ENCODE measurements around the gene CLDN18. TPM values are rescaled to one million over a fixed set of nuclear protein-coding genes. Genes with fewer than 3 reads are reported as not detected.

The CLDN18 gene
- not detected for total RNA-seq
- polyA plus RNA-seq: under 1 TPM in 1 of 2 donors, not detected in 1; 0.06 TPM

DNA sequence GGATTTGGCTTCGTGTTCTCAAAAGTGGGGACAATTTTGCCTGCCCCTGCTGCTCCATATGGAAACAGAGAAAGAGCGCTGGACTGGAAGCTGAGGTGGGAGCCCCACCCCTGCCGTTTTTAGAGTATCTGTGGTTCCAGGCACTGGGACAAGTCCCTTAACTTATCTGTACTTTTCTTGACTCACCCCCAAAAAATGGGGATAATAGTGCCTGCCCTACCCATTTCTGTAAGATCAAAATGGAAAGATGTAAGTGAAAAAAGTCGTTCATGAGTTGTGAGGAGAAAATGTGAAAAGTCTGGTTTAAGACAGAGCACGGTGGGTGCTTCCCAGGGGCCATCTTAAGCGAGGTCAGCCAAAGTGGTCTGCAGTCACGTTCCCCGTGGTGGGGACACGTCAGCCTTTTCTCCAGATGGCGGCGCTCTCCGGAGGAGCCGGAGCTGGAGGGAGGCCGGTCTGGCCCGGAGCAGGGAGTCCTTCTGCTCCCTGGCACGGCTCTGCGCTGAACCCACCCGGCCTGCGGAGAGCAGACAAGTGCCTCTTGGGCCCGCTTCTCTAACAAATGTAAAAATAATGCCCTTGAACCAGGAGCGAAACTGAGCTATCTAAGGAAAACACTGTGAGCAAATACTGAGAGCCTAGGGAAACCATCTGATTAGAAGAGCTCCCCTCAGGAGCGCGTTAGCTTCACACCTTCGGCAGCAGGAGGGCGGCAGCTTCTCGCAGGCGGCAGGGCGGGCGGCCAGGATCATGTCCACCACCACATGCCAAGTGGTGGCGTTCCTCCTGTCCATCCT lies at the start of gene CLDN18:
Gene CLDN18, plus strand, starts transcription at position 690 of the 797 bp plus-strand sequence. Its CDS starts 61 bp downstream, at position 751.
- Histone ChIP-seq H3K4me1 (ENCODE audit: control insufficient read depth in 4 of 4, insufficient read depth in 4 of 4, low read length in 3 of 4) (no peaks in the 10 kb centered on the region), H3K9ac (ENCODE audit: low read depth in 1 of 2, low read length in 2 of 2) (no peak within 1 kb of the TSS), H3K27me3 (ENCODE audit: control insufficient read depth in 4 of 4, insufficient read depth in 4 of 4, low read length in 3 of 4) (no peaks in the 10 kb centered on the region), H3K4me3 (ENCODE audit: low read depth in 1 of 3, low read length in 3 of 3) (no peak within 1 kb of the TSS), H3K36me3 (ENCODE audit: control insufficient read depth in 4 of 4, insufficient read depth in 3 of 4, low read depth in 1 of 4, low read length in 3 of 4) (no peaks in the 10 kb centered on the region), H3K27ac (ENCODE audit: low read depth in 1 of 2, low read length in 2 of 2) (no peak within 1 kb of the TSS), H3K9me3 (ENCODE audit: control insufficient read depth in 4 of 4, low read length in 3 of 4) (no peaks in the 10 kb centered on the region)
- no peak for DNase-seq (ENCODE audit: low spot score)
- WGBS: 61% methylated on average over 30 of the region's 30 CpGs
- TF ChIP-seq TAF1 (conservative IDR thresholded peaks at IDR 0.05): no peak
- TF ChIP-seq, protein P1, sequence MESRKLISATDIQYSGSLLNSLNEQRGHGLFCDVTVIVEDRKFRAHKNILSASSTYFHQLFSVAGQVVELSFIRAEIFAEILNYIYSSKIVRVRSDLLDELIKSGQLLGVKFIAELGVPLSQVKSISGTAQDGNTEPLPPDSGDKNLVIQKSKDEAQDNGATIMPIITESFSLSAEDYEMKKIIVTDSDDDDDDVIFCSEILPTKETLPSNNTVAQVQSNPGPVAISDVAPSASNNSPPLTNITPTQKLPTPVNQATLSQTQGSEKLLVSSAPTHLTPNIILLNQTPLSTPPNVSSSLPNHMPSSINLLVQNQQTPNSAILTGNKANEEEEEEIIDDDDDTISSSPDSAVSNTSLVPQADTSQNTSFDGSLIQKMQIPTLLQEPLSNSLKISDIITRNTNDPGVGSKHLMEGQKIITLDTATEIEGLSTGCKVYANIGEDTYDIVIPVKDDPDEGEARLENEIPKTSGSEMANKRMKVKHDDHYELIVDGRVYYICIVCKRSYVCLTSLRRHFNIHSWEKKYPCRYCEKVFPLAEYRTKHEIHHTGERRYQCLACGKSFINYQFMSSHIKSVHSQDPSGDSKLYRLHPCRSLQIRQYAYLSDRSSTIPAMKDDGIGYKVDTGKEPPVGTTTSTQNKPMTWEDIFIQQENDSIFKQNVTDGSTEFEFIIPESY (IDR thresholded peaks at IDR 0.05): no peak
- no peak for TF ChIP-seq FOXA2 (IDR thresholded peaks at IDR 0.05)
- no peak for TF ChIP-seq NR2F2 (IDR thresholded peaks at IDR 0.05)
- no peak for TF ChIP-seq HNF4A (conservative IDR thresholded peaks at IDR 0.05)
- TF ChIP-seq RXRA (IDR thresholded peaks at IDR 0.05): no peak
- no peak for TF ChIP-seq HNF4G (IDR thresholded peaks at IDR 0.05)

DNA sequence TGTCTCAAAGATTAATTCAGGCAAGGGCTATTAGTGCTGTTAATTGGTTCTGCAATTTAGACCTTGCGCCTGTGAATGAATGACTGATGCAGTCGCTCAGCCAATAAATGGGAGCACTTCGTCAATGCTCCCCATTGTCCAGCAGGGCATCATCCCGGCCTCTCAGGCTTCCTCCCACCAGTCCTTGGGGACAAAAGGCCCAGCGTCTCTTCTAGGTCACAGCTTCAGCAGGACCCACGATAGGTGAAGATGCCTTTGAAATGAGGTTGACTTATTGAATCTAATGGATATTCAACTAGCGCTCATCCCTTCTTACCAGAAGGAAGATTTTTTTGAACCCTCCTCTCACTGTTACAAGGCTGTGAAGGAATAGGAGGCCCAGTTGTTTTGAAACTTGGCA lies 47.7 kb upstream of the CLDN18 start:
- Histone ChIP-seq H3K9me3 (ENCODE audit: control insufficient read depth in 4 of 4, low read length in 3 of 4) (no peaks in the 10 kb centered on the region), H3K36me3 (ENCODE audit: control insufficient read depth in 4 of 4, insufficient read depth in 3 of 4, low read depth in 1 of 4, low read length in 3 of 4) (no peaks in the 10 kb centered on the region), H3K4me1 (ENCODE audit: control insufficient read depth in 4 of 4, insufficient read depth in 4 of 4, low read length in 3 of 4) (no peaks in the 10 kb centered on the region), H3K9ac (ENCODE audit: low read depth in 1 of 2, low read length in 2 of 2) (no peak overlapping the region), H3K27me3 (ENCODE audit: control insufficient read depth in 4 of 4, insufficient read depth in 4 of 4, low read length in 3 of 4) (no peaks in the 10 kb centered on the region), H3K4me3 (ENCODE audit: low read depth in 1 of 3, low read length in 3 of 3) (no peak overlapping the region), H3K27ac (ENCODE audit: low read depth in 1 of 2, low read length in 2 of 2) (no peak overlapping the region)
- WGBS: 90% methylated on average over 7 of the region's 7 CpGs
- TF ChIP-seq, protein P2, sequence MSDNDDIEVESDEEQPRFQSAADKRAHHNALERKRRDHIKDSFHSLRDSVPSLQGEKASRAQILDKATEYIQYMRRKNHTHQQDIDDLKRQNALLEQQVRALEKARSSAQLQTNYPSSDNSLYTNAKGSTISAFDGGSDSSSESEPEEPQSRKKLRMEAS (IDR thresholded peaks at IDR 0.05): no peak
- TF ChIP-seq, protein P3, sequence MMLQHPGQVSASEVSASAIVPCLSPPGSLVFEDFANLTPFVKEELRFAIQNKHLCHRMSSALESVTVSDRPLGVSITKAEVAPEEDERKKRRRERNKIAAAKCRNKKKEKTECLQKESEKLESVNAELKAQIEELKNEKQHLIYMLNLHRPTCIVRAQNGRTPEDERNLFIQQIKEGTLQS (IDR thresholded peaks at IDR 0.05): no peak
- no peak for DNase-seq (ENCODE audit: low spot score)

DNA sequence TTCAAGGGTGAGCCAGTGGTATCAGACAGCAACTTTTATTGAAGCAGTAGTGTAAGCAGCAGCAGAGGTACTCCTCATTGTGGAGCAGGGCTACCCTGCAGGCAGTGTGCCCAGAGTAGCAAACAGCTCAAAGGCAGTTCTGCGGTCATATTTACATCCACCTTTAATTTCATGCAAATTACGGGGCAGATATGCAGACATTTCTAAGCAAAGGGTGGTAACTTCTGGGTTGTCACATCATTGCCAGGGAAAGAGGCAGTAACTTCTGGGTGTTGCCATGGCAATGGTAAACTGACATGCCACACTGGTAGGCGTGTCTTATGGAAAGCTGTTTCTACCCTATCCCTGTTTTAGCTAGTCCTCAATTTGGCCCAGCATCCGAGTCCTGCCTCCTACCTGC lies 46.5 kb upstream of the CLDN18 start:
- Histone ChIP-seq H3K27ac (ENCODE audit: low read depth in 1 of 2, low read length in 2 of 2) (no peak overlapping the region), H3K9me3 (ENCODE audit: control insufficient read depth in 4 of 4, low read length in 3 of 4) (no peaks in the 10 kb centered on the region), H3K36me3 (ENCODE audit: control insufficient read depth in 4 of 4, insufficient read depth in 3 of 4, low read depth in 1 of 4, low read length in 3 of 4) (no peaks in the 10 kb centered on the region), H3K4me1 (ENCODE audit: control insufficient read depth in 4 of 4, insufficient read depth in 4 of 4, low read length in 3 of 4) (no peaks in the 10 kb centered on the region), H3K4me3 (ENCODE audit: low read depth in 1 of 3, low read length in 3 of 3) (no peak overlapping the region), H3K9ac (ENCODE audit: low read depth in 1 of 2, low read length in 2 of 2) (no peak overlapping the region), H3K27me3 (ENCODE audit: control insufficient read depth in 4 of 4, insufficient read depth in 4 of 4, low read length in 3 of 4) (no peaks in the 10 kb centered on the region)
- TF ChIP-seq, protein P4, sequence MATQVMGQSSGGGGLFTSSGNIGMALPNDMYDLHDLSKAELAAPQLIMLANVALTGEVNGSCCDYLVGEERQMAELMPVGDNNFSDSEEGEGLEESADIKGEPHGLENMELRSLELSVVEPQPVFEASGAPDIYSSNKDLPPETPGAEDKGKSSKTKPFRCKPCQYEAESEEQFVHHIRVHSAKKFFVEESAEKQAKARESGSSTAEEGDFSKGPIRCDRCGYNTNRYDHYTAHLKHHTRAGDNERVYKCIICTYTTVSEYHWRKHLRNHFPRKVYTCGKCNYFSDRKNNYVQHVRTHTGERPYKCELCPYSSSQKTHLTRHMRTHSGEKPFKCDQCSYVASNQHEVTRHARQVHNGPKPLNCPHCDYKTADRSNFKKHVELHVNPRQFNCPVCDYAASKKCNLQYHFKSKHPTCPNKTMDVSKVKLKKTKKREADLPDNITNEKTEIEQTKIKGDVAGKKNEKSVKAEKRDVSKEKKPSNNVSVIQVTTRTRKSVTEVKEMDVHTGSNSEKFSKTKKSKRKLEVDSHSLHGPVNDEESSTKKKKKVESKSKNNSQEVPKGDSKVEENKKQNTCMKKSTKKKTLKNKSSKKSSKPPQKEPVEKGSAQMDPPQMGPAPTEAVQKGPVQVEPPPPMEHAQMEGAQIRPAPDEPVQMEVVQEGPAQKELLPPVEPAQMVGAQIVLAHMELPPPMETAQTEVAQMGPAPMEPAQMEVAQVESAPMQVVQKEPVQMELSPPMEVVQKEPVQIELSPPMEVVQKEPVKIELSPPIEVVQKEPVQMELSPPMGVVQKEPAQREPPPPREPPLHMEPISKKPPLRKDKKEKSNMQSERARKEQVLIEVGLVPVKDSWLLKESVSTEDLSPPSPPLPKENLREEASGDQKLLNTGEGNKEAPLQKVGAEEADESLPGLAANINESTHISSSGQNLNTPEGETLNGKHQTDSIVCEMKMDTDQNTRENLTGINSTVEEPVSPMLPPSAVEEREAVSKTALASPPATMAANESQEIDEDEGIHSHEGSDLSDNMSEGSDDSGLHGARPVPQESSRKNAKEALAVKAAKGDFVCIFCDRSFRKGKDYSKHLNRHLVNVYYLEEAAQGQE (IDR thresholded peaks at IDR 0.05): no peak
- no peak for DNase-seq (ENCODE audit: low spot score)
- WGBS: 82% methylated on average over 4 of the region's 4 CpGs

Data from liver (tissue), 9 donors.